Stimulated activated CD4-positive, alpha-beta T cell treated with anti-CD3 and anti-CD28 coated beads, Interleukin-4, amount 100 ng/mL, for 4 hours (primary cell): ENCODE results near the gene CYTH3.

Source experiments
- DNase-seq, 2 experiments: peaks; one replicate each; pipeline ENCODE4 v3.0.0-alpha.2; 2020

Gene CYTH3

GRCh38 chr7:6182993-6183392, 89.4 kb downstream of the CYTH3 start:
- DNase-seq, result no peak

DNA sequence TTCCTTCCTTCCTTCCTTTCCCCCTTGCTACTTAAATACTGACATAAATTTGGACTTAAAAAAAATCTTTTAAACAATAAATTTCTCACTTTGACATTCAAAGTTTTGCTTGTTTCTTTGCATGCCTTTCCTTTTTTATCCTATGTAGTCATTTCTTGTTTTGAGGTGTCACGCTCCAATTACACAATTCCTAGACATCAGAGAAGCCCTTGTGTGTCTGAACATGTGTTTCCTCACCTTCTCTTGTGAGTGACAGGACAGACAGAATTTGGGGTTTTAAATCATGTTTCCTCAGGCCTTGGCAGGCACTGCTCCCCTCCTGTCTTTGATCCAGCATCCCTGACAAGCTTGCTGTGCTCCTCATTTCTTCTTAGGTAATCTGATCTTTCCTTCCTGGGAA, 91.3 kb downstream of the CYTH3 start:
- no peak for DNase-seq

- no peak for DNase-seq
These were observed 92.1 kb downstream of the CYTH3 start for GRCh38 chr7:6180344-6180725.

- DNase-seq, result no peak
These were observed 92.6 kb downstream of the CYTH3 start for GRCh38 chr7:6179620-6180343.

DNA sequence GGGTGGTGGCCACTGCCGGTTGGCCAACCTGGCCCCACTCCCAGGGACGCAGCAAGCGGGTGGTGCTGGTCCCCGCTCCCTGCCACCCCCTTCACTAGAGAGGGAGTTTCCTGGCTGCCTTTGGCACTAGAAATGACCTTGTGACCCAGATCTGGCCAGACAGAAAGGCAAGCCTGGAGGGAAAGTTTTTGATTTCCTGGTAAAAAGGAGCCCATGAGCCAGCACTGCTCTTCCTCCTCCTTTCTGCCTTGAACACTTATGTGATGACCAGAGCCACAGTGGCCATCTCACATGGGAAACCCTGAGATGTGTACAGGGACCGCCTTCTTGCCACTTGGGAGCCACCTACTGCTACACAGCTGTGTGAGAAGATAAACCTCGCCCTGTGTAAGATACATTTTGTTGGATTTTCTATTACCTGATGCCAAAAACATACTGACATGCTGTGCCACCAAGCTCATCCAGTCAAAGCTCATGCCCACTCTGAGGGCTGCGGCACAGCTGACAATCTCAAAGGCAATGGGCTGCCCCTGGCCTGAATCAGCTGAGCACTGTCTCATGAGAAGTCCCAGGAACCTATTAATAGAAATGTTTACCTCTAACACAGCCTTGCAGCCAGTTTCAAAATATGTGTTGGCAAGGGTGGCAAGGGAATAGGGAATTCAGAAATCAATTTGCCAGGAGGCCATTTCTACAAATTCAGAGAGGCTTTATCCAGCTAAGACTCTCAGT, 94.0 kb downstream of the CYTH3 start:
- no peak for DNase-seq

DNA sequence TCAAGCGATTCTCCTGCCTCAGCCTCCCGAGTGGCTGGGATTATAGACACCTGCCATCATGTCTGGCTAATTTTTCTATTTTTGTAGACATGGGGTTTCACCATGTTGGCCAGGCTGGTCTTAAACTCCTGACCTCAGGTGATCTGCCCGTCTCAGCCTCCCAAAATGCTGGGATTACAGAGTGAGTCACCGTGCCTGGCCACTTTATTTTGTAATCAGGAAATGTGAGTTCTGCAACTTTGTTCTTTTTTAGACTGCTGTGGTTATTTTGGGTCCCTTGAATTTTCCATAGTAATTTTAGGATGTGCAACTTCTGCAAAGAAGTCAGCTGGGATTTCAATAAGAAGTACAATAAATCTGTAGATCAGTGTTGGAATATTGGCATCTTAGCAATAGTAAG, 96.8 kb downstream of the CYTH3 start:
- DNase-seq, result no peak

GRCh38 chr7:6172910-6173295, 99.5 kb downstream of the CYTH3 start:
- no peak for DNase-seq

- DNase-seq, result no peak
These were observed 100.1 kb downstream of the CYTH3 start for GRCh38 chr7:6172224-6172909.

GRCh38 chr7:6171532-6172223, 100.7 kb downstream of the CYTH3 start:
- DNase-seq, result no peak

GRCh38 chr7:6170571-6171531, 101.6 kb downstream of the CYTH3 start:
- no peak for DNase-seq

GRCh38 chr7:6169805-6170520, 102.5 kb downstream of the CYTH3 start:
- no peak for DNase-seq

DNA sequence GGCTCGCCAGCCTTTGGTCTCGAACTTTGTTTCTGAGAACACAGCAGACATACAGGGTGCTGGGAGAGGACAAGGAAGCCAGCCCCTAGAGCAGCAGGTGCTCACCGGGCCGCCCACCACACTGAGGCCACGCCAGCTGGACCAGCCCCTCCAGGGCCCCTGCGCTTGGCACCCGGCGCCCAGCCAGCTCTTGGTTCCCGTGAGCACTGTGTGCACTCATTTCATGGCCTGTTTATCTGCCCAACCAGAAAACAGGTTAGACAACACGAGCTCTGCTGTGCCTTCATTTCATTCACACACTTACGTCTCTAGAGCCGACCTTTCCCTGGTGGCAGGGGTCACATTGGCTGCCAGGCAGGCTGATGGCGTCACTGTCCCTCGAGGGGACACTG, 104.0 kb downstream of the CYTH3 start:
- DNase-seq, result no peak

GRCh38 chr7:6167587-6168476, 104.6 kb downstream of the CYTH3 start:
- DNase-seq, result no peak

DNA sequence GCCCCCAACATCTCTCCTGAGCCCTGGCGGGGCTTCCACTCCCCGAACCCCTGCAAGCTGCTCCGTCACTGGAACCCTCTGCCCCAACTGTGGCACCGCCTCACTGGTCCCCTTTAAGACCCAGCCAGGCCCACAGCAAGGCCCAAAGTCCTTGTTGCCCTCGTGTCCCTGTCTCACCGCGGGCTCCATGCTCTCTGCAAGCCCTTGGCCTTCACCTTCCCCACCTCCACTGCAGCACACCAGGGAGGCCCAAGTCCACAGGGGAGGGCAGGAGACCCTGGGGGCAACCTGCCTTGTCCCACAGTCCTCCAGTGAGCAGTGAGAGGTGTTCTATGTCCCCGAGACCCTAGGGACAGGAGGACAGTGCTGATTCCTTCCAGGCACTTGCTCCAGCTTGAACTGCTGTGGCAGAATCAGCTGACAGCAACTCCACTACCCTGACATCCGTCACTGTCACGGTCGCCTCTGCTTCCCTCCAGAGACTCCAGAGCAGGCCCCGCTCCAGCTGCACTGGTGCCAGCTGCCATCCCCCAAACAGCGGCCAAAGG, 105.3 kb downstream of the CYTH3 start:
- DNase-seq, result no peak

- DNase-seq, result no peak
These were observed 106.0 kb downstream of the CYTH3 start for GRCh38 chr7:6166443-6166891.

GRCh38 chr7:6165521-6166320, 106.7 kb downstream of the CYTH3 start:
- no peak for DNase-seq

GRCh38 chr7:6165075-6165474, 107.3 kb downstream of the CYTH3 start:
- DNase-seq, result no peak

- no peak for DNase-seq
These were observed 107.9 kb downstream of the CYTH3 start for GRCh38 chr7:6164491-6164890.

DNA sequence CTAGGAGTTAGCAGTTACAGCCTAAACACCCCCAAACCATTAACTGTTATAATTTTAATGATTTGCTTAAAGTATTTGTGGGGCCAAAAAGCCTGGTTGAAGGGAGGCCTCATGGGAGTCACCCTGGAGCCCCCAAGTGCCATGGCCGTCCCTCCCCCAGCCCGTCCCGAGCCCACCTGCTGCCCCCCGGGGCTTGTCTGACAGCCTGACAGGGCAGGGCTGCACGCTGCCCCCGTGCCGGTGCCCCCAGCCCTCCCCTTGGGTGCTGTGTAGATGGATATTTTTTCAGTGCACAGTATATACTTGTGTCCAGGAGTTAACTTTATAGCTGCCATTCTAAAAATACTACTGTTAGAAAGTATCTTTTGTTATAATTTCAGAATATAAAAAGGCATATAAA, 108.4 kb downstream of the CYTH3 start:
- no peak for DNase-seq
